Activated naive CD4-positive, alpha-beta T cell (primary cell): ENCODE results near the gene UFC1.

ENCODE experiments used
- DNase-seq, 4 experiments: peaks; one replicate each; lab custom pipeline; 2025; lab: John Stamatoyannopoulos, UW

The UFC1 gene

GRCh38 chr1:161133220-161133740 is 20.5 kb upstream of the UFC1 start:
- no peak for DNase-seq

GRCh38 chr1:161137881-161138280 is 15.9 kb upstream of the UFC1 start:
- no peak for DNase-seq

- no peak for DNase-seq
Measured at GRCh38 chr1:161138431-161138830, 15.3 kb upstream of the UFC1 start.

GRCh38 chr1:161139766-161140165 is 14.0 kb upstream of the UFC1 start:
- peak in 1 of 4 experiments; percentile 9 for DNase-seq

GRCh38 chr1:161140755-161141400 is 12.9 kb upstream of the UFC1 start:
- DNase-seq = no peak

- DNase-seq = no peak
Measured at GRCh38 chr1:161145832-161146231, 7.9 kb upstream of the UFC1 start.

GRCh38 chr1:161153176-161153575 is 602 bp upstream of the UFC1 start:
- DNase-seq = no peak

- no peak for DNase-seq
Measured at GRCh38 chr1:161157867-161158266, 4.1 kb downstream of the UFC1 start.

- no peak for DNase-seq
Measured at GRCh38 chr1:161158316-161159010, 4.7 kb downstream of the UFC1 start.

GRCh38 chr1:161159087-161159912 is 5.5 kb downstream of the UFC1 start, which contains the start of gene USP21:
TSS of gene USP21 (plus strand) at chr1:161159500. CDS start at chr1:161160641, 1,141 bp downstream.
- peak; percentile 79 to 88 (median 86) for DNase-seq

- no peak for DNase-seq
Measured at GRCh38 chr1:161159913-161160243, 6.1 kb downstream of the UFC1 start.

GRCh38 chr1:161160671-161161145 is 6.9 kb downstream of the UFC1 start:
- no peak for DNase-seq

GRCh38 chr1:161161652-161162051 is 7.9 kb downstream of the UFC1 start:
- DNase-seq = no peak

GRCh38 chr1:161162052-161162451 is 8.3 kb downstream of the UFC1 start:
- DNase-seq = no peak

- no peak for DNase-seq
Measured at GRCh38 chr1:161162806-161163205, 9.0 kb downstream of the UFC1 start.

- no peak for DNase-seq
Measured at GRCh38 chr1:161163793-161164192, 10.0 kb downstream of the UFC1 start.

GRCh38 chr1:161164901-161165610 is 11.3 kb downstream of the UFC1 start:
- no peak for DNase-seq

GRCh38 chr1:161165742-161166668 is 12.2 kb downstream of the UFC1 start, which contains the start of gene PPOX:
TSS of gene PPOX (plus strand) at chr1:161166426. CDS start at chr1:161166848, 422 bp downstream.
- peak; percentile 70 to 86 (median 80) for DNase-seq

- no peak for DNase-seq
Measured at GRCh38 chr1:161166669-161167548, 13.1 kb downstream of the UFC1 start.

GRCh38 chr1:161168906-161169305 is 15.1 kb downstream of the UFC1 start:
- DNase-seq = no peak
